ENCODE measurements around the gene PI4K2A. TPM values are rescaled to one million over a fixed set of nuclear protein-coding genes. Genes with fewer than 3 reads are reported as not detected.
"Not testable (repeated sequence)": the region's sequence is repeated elsewhere in the genome, so short reads cannot be mapped to it uniquely, and the experiment has no call there.

The PI4K2A gene
- total RNA-seq, 3 donors from 2014 or later = 18.0 to 24.8 (median 21.5) TPM

DNA sequence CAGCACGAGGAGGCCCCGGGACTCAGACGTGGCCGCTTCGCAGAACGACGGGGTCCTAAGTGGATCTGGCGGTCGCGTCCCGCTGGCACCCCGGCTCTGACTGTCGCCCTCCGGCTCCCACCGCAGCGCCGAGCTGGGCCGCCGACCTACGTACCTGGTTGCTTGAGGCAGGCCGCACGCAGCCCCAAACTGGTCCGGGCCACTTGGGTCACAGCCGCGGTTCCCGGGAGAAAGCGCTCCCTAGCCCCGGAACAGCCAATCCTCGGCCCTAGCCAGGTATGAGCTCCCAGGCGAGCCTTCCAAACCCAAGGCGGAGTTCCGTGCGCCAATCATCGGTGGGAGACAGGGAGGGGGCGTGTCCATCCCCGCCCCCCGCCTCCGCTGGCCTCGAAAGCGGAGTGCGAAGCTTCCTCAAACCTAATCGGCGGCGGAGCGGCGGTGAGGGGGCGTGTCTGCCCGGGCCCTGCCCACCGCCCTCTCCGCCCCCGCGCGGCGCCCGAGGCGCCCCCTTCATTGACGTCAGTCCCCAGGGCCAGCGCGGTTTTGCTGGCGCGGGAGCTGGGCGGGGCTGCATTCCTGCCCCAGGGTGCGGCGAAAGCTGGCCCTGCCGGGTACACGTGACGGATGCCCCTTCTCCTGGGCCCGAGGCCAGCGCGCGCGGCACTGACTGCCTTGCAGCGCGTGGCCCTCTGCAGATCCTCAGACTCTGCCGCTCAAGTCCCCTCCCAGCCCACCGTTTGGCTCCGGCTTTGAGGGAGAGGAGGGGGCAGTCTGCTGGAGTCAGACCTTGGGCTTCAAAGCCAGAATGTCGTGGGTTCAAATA is 46.7 kb downstream of the PI4K2A start, which contains the start of gene AVPI1:
Gene AVPI1, minus strand, starts transcription at position 280 of the 823 bp plus-strand sequence. CDS start 7,336 bp downstream, outside the sequence.
- Histone ChIP-seq H3K27me3 (no peaks in the 10 kb centered on the region), H3K9me3 (no peaks in the 10 kb centered on the region), H3K27ac (peak within 1 kb of the TSS; percentile 92 to 97), H3K4me3 (peak within 1 kb of the TSS; percentile 66 to 89 (median 71)), H3K4me1 (peaks cover 10 to 20% of the 10 kb centered on the region in 2 donors), H3K36me3 (no peaks in the 10 kb centered on the region)
- DNase-seq (ENCODE audit: low spot score in 2 of 2) = peak; percentile 98
- intact Hi-C loops (cut with DNase I; ENCODE audit: low total_unique reads) = no loop called here
- TF ChIP-seq, protein P1, sequence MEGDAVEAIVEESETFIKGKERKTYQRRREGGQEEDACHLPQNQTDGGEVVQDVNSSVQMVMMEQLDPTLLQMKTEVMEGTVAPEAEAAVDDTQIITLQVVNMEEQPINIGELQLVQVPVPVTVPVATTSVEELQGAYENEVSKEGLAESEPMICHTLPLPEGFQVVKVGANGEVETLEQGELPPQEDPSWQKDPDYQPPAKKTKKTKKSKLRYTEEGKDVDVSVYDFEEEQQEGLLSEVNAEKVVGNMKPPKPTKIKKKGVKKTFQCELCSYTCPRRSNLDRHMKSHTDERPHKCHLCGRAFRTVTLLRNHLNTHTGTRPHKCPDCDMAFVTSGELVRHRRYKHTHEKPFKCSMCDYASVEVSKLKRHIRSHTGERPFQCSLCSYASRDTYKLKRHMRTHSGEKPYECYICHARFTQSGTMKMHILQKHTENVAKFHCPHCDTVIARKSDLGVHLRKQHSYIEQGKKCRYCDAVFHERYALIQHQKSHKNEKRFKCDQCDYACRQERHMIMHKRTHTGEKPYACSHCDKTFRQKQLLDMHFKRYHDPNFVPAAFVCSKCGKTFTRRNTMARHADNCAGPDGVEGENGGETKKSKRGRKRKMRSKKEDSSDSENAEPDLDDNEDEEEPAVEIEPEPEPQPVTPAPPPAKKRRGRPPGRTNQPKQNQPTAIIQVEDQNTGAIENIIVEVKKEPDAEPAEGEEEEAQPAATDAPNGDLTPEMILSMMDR (IDR thresholded peaks at IDR 0.05) = no peak
- TF ChIP-seq POLR2AphosphoS5 (IDR thresholded peaks at IDR 0.05) (peak; percentile 83 to 89 (median 89)), POLR2A (IDR thresholded peaks at IDR 0.05) (peak; percentile 85)

DNA sequence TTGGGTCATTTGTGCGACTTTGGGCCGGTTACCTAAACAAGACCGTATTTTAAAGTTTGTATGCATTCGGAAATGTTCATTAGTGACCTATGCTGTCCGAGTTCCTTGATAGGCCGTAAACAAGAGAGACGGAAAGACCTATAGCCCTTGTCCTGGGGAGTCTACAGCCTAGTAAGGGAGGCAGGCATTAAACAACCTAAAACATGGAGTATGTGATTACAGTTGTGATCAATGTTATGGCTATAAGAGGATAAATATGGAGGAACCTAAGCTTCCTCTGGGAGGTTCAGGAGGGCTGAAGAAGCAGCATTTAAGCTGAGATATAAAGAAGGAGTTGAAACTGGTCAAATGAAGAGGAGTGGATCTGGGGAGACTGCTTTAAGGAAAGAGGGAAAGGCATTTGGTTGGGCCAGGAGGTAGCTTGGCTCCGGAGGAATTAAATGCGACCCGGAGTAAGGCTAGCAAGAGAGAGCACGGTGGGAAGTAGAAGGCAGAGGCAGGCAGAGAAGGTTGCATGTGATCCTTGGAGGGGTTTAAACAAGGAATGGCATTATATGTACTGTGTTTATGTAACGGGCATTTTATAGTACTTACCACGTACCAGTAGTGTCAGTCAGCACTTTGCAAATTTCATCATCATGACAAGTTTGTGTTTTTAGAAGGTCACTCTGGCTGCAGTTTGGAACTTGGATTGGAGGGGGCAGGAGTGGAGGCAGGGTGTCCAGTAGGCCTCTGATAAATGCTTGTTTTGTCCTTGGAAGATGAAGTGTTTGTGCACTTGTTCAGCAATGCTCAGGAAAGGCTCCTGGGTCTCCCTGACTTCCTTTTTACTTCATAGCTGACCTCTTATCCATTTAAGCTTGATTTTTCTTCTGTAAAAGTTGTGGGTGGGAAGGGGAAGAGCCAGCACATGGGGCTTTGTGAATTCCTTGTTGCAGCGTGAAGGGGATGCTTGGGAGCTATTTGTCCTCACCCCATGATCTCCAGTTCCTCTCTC is 47.6 kb downstream of the PI4K2A start:
- Histone ChIP-seq H3K4me3 (peak overlapping the region; percentile 66 to 89 (median 71)), H3K27ac (peak overlapping the region; percentile 92 to 97), H3K9me3 (peaks cover 0 to 1% of the 10 kb centered on the region in 2 donors), H3K27me3 (no peaks in the 10 kb centered on the region), H3K4me1 (peaks cover 10 to 20% of the 10 kb centered on the region in 2 donors), H3K36me3 (no peaks in the 10 kb centered on the region)
- no peak for DNase-seq (ENCODE audit: low spot score in 2 of 2)
- intact Hi-C loops (cut with DNase I; ENCODE audit: low total_unique reads) = no loop called here
- no peak for TF ChIP-seq POLR2A (IDR thresholded peaks at IDR 0.05)
- peak in 1 of 3 donors; percentile 37 for TF ChIP-seq POLR2AphosphoS5 (IDR thresholded peaks at IDR 0.05)
- TF ChIP-seq, protein P1 (IDR thresholded peaks at IDR 0.05) = no peak

DNA sequence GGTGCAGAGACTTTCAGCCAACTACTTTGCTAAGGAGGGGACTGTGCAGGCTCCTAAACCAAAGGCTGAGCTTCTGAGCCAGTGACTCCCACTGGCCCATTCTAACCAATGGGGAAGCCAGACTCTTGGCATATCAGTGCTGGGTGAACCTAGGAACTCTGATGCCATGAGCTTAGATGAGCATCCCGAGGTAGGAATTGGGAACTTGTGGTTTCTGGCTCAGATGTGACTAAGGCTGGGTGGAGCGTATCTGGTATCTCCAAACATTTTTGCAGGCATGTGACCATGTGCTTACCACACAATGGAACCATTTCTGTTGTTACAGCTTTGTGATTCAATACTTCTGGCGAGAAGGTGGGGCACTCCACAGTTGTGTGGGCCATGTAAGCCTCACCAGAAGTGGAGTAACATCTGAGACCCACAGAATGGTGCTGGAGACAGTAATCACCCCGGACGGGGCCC is 49.1 kb downstream of the PI4K2A start:
- TF ChIP-seq, protein P1 (IDR thresholded peaks at IDR 0.05) = no peak
- TF ChIP-seq POLR2A (IDR thresholded peaks at IDR 0.05) = no peak
- peak in 1 of 3 donors; percentile 59 for TF ChIP-seq POLR2AphosphoS5 (IDR thresholded peaks at IDR 0.05)
- H3K4me3 ChIP-seq = no peak overlapping the region
- intact Hi-C loops (cut with DNase I; ENCODE audit: low total_unique reads) = no loop called here
- peaks cover 0 to 7% of the 10 kb centered on the region in 2 donors for H3K9me3 ChIP-seq
- DNase-seq (ENCODE audit: low spot score in 2 of 2) = no peak
- no peaks in the 10 kb centered on the region for H3K36me3 ChIP-seq
- no peaks in the 10 kb centered on the region for H3K27me3 ChIP-seq
- peak overlapping the region; percentile 54 to 97 for H3K27ac ChIP-seq
- peaks cover 2 to 10% of the 10 kb centered on the region in 2 donors for H3K4me1 ChIP-seq

DNA sequence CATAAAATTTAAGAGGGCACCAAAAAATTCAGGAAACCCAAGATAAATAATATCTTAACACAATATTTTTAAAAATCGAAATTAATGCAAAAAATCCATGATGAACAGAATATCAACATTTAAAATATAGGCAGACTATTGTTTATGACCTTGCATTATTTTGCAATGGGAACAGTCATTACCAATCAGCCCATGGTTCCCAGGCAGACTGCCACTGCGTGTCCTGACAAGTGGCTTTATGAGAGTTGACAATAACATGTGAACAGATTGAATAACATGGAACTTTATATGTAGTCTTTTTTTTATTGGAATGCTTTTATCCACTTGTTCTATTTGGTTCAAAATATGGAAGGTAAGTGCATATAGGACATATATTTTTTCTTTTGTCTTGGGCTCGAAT is 49.7 kb downstream of the PI4K2A start:
- no peaks in the 10 kb centered on the region for H3K27me3 ChIP-seq
- peaks cover 2 to 4% of the 10 kb centered on the region in 2 donors for H3K4me1 ChIP-seq
- no peaks in the 10 kb centered on the region for H3K36me3 ChIP-seq
- no peak overlapping the region for H3K27ac ChIP-seq
- peak in 1 of 2 donors; percentile 59 for DNase-seq (ENCODE audit: low spot score in 2 of 2)
- H3K9me3 ChIP-seq = peaks cover 0 to 7% of the 10 kb centered on the region in 2 donors
- intact Hi-C loops (cut with DNase I; ENCODE audit: low total_unique reads) = no loop called here
- no peak for TF ChIP-seq POLR2AphosphoS5 (IDR thresholded peaks at IDR 0.05)
- no peak for TF ChIP-seq POLR2A (IDR thresholded peaks at IDR 0.05)
- TF ChIP-seq, protein P1 (IDR thresholded peaks at IDR 0.05) = no peak
- no peak overlapping the region for H3K4me3 ChIP-seq

DNA sequence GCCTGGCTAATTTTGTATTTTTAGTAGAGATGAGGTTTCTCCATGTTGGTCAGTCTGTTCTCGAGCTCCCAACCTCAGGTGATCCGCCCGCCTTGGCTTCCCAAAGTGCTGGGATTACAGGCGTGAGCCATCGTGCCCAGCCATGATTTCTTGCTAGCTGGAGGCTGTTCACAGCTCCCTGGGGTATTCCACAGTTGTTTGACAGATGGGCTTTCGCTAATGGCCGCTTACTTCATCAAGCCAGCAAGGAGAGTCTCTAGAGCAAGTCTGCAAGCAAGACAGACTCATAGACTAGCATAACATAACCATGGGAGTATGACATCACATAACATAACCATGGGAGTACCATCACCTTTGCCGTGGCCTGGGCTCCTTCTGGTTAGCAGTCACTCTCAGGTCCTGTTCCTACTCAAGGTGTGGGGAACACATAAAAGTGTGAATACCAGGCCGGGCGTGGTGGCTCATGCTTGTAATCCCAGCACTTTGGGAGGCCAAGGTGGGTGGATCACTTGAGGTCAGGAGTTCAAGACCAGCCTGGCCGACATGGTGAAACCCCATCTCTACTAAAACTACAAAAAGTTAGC is 57.7 kb downstream of the PI4K2A start:
- H3K9me3 ChIP-seq; H3K4me1 ChIP-seq; H3K4me3 ChIP-seq; H3K36me3 ChIP-seq; H3K27ac ChIP-seq; DNase-seq (ENCODE audit: low spot score in 2 of 2); H3K27me3 ChIP-seq; intact Hi-C loops (cut with DNase I; ENCODE audit: low total_unique reads): not testable (repeated sequence)

All from breast epithelium (tissue), 4 donors.